GM18907 (cell line): Measurements from ENCODE around the gene CPN1.
"Not testable (repeated sequence)": the region's sequence is repeated elsewhere in the genome, so short reads cannot be mapped to it uniquely, and the experiment has no call there.

Experiments
- ATAC-seq: cut with Tn5 transposase; IDR thresholded peaks from one replicate; pipeline ENCODE4 v1.9.1; 2021; ENCODE audit warnings: mild to moderate bottlenecking, moderate library complexity; ENCODE audit not compliant: unreplicated experiment

The CPN1 gene

GRCh38 chr10:100025576-100025975 lies 56.1 kb downstream of the CPN1 start:
- no peak for ATAC-seq

GRCh38 chr10:100024748-100025147 lies 56.9 kb downstream of the CPN1 start:
- no peak for ATAC-seq

GRCh38 chr10:100022403-100022802 lies 59.3 kb downstream of the CPN1 start:
- no peak for ATAC-seq

- no peak for ATAC-seq
Measured at GRCh38 chr10:100021322-100021721, 60.3 kb downstream of the CPN1 start.

- no peak for ATAC-seq
Measured at GRCh38 chr10:100020886-100021253, 60.8 kb downstream of the CPN1 start.

- peak; percentile 71 for ATAC-seq
Measured at GRCh38 chr10:100020142-100020885, 61.4 kb downstream of the CPN1 start.

GRCh38 chr10:100019787-100020141 lies 61.9 kb downstream of the CPN1 start:
- ATAC-seq, result no peak

GRCh38 chr10:100014071-100014762 lies 67.5 kb downstream of the CPN1 start:
- ATAC-seq, result peak; percentile 72

- ATAC-seq, result no peak
Measured at GRCh38 chr10:100013621-100014020, 68.0 kb downstream of the CPN1 start.

GRCh38 chr10:100011906-100012305 lies 69.8 kb downstream of the CPN1 start:
- not testable (repeated sequence) for ATAC-seq

- peak; percentile 73 for ATAC-seq
Measured at GRCh38 chr10:100009793-100010676, 71.6 kb downstream of the CPN1 start, which contains the start of gene DNMBP. TSS of gene DNMBP (minus strand) at chr10:100009947. CDS start at chr10:99972124, 37,823 bp downstream.

GRCh38 chr10:100009283-100009792 lies 72.3 kb downstream of the CPN1 start:
- ATAC-seq, result peak; percentile 55

- no peak for ATAC-seq
Measured at GRCh38 chr10:100008708-100009282, 72.9 kb downstream of the CPN1 start.

GRCh38 chr10:100008142-100008522 lies 73.5 kb downstream of the CPN1 start:
- ATAC-seq, result no peak

- ATAC-seq, result no peak
Measured at GRCh38 chr10:100007231-100008141, 74.2 kb downstream of the CPN1 start.

- no peak for ATAC-seq
Measured at GRCh38 chr10:100006243-100006886, 75.3 kb downstream of the CPN1 start.

- ATAC-seq, result no peak
Measured at GRCh38 chr10:100004805-100005510, 76.7 kb downstream of the CPN1 start.

- no peak for ATAC-seq
Measured at GRCh38 chr10:100000109-100000644, 81.5 kb downstream of the CPN1 start.
